ENCODE results near the gene TMEM121B. TPM values are rescaled to one million over a fixed set of nuclear protein-coding genes. Genes with fewer than 3 reads are reported as not detected.

The TMEM121B gene
- 16.6 TPM for total RNA-seq

GRCh38 chr22:17121233-17122195 lies at the start of gene TMEM121B:
Gene TMEM121B, minus strand, starts transcription at chr22:17121360. Its CDS starts 233 bp downstream, at chr22:17121127.

DNA sequence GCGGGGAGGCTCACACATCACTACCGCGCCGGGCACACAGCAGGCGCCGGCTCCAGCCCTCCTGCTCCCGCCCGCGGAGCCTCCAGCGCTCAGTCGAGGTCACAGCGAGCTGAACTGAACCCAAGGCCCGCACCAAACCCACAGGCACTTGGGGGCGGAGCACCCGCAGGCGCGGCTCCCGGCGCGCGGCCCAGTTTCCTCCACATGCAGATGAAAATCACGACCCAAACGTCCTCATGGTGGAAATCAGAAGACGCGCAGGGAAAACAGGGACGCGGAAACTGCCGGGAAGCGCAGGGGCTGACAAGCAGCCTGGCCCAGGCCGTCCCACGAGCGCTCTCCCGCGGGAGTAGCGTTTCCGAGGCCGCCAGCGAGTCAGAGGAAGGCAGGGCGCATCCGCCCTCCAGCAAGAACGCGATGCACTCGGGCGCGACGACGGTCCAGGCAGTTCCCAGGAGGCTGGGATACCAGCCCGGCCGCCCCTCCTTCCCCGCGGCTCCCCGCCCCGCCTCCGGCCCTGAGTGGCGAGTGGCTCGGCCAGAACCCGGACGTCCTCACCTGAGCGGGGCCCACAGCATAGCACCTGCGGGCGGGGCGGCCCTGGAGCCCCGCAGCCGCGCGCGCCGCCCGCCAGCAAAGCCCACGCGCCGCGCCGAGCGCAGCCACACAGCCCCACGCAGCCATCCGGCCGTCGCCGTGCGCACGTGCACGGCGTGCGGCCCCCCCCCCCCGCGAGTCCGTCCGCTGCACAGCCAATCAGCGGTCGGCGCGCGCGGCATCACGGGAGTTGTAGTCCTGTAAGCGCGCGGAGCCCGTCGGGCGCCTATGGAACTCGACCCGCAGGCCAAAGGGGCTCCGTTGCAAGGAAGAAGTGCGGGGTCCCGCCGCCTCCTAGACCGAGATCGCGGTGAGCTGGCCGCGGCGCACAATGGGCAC lies 37.7 kb upstream of the TMEM121B start, which contains the start of gene HDHD5:
Gene HDHD5 (minus strand): TSS at position 710 of the 936 bp plus-strand sequence. CDS start 26 bp downstream, at position 684.

DNA sequence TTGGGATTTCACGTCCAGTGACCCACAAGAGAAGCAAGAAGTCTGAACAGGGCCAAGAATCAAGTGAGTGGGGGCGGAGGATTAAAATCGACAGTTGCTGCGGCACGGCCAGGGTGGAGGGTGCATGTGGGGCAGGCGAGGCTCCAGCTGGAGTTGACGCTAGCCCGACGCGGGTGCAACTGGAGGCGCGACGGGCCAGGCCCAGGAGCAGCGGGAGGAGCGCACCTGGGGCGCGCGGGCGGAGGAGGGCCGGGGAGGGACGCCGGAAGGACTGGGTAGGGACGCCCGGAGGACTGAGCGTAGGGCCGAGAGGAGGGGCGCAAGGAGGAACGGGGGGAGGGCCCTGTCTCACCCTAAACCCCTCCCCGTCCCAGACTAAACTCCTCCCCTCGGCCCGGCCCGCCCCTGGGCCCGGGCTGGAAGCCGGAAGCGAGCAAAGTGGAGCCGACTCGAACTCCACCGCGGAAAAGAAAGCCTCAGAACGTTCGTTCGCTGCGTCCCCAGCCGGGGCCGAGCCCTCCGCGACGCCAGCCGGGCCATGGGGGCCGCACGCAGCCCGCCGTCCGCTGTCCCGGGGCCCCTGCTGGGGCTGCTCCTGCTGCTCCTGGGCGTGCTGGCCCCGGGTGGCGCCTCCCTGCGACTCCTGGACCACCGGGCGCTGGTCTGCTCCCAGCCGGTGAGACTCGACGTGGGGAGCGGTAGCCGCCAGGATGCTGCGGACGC lies 36.4 kb downstream of the TMEM121B start, which contains the start of gene IL17RA:
Gene IL17RA (plus strand): TSS at position 447 of the 723 bp plus-strand sequence. CDS start 92 bp downstream, at position 539.

Other genes with a start within 250 kb of the TMEM121B start
- not detected for gene GAB4, start 113.1 kb downstream of the TMEM121B start, total RNA-seq
- gene IL17RA, start 36.4 kb downstream of the TMEM121B start, total RNA-seq = 3.8 TPM
- gene HDHD5, start 37.9 kb upstream of the TMEM121B start, total RNA-seq = 31.6 TPM
- 11.0 TPM for gene ADA2, start 98.1 kb upstream of the TMEM121B start, total RNA-seq
- gene CECR2, start 248.1 kb upstream of the TMEM121B start, total RNA-seq = 13.5 TPM